ENCODE data around the gene C10orf62.
"Not testable (repeated sequence)": the region's sequence is repeated elsewhere in the genome, so short reads cannot be mapped to it uniquely, and the experiment has no call there.

Gene C10orf62

GRCh38 chr10:97562329-97562728 is 27.2 kb upstream of the C10orf62 start:
- not testable (repeated sequence) for H3K9ac ChIP-seq (ENCODE audit: low read length); H3K4me1 ChIP-seq (ENCODE audit: low read length); H3F3A ChIP-seq (ENCODE audit: insufficient read depth, low read length); H3K9me2 ChIP-seq (replicated peaks; ENCODE audit: insufficient read depth, low read length); H3K9me3 ChIP-seq (replicated peaks; ENCODE audit: insufficient read depth, low read length); H3K27me3 ChIP-seq (replicated peaks; ENCODE audit: insufficient read depth, low read length); H3K36me3 ChIP-seq (replicated peaks; ENCODE audit: insufficient read depth, low read length); DNase-seq; H3K4me3 ChIP-seq (ENCODE audit: low read length); H3K79me2 ChIP-seq (ENCODE audit: low read length); H2AFZ ChIP-seq (ENCODE audit: low read length); H3K4me2 ChIP-seq (ENCODE audit: low read depth, low read length); H4K20me1 ChIP-seq (ENCODE audit: insufficient read depth, low read length); H3K27ac ChIP-seq (ENCODE audit: low read length)

DNA sequence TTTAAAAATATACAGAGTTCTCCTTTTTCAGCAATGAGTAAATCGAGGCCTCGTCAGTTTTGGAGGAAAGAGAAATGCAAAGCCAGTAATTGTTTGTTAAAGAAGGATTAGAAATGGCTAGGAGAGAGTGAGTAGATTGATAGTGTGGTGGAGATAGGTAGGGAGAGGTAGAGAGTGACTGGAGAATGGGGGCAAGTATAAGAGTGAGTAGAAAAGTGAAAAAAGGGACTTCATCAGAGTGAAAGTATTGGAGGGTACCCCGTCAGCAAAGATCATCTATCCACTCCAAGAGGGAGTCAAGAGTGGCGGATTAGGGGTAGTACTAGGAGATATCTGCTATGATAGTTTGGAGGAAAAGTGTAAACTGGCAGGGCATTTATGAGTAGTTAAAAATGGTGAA is 26.2 kb upstream of the C10orf62 start:
- Histone ChIP-seq H2AFZ (ENCODE audit: low read length) (no peak overlapping the region), H3K27me3 (replicated peaks; ENCODE audit: insufficient read depth, low read length) (no peaks in the 10 kb centered on the region), H3K9me2 (replicated peaks; ENCODE audit: insufficient read depth, low read length) (no peaks in the 10 kb centered on the region), H3F3A (ENCODE audit: insufficient read depth, low read length) (no peaks in the 10 kb centered on the region), H3K4me1 (ENCODE audit: low read length) (no peaks in the 10 kb centered on the region), H3K27ac (ENCODE audit: low read length) (no peak overlapping the region), H3K9ac (ENCODE audit: low read length) (no peak overlapping the region), H3K9me3 (replicated peaks; ENCODE audit: insufficient read depth, low read length) (no peaks in the 10 kb centered on the region), H4K20me1 (ENCODE audit: insufficient read depth, low read length) (no peaks in the 10 kb centered on the region), H3K79me2 (ENCODE audit: low read length) (no peaks in the 10 kb centered on the region), H3K4me2 (ENCODE audit: low read depth, low read length) (no peak overlapping the region), H3K4me3 (ENCODE audit: low read length) (no peak overlapping the region), H3K36me3 (replicated peaks; ENCODE audit: insufficient read depth, low read length) (no peaks in the 10 kb centered on the region)
- no peak for TF ChIP-seq EZH2phosphoT487 (IDR thresholded peaks at IDR 0.05; ENCODE audit: low read length)
- TF ChIP-seq CTCF (IDR thresholded peaks at IDR 0.05; ENCODE audit: low read length): no peak
- no peak for TF ChIP-seq EZH2 (optimal IDR thresholded peaks at IDR 0.05; ENCODE audit: low read depth, low read length)
- no peak for DNase-seq

DNA sequence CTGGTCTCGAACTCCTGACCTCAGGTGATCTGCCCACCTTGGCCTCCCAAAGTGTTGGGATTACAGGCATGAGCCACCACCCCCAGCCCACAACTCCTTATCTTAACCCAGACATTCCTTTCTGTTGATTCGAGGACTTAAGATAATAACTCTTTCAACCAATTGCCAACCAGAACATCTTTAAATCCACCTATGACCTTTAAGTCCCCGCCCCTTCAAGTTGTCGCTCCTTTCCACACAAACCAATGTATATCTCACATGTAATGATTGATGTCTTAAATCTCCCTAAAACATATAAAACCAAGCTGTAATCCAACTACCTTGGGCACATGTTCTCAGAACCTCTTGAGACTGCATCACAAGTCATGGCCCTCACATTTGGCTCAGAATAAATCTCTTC is 24.7 kb upstream of the C10orf62 start:
- Histone ChIP-seq H3K9me3 (replicated peaks; ENCODE audit: insufficient read depth, low read length) (no peaks in the 10 kb centered on the region), H3F3A (ENCODE audit: insufficient read depth, low read length) (no peaks in the 10 kb centered on the region), H3K9ac (ENCODE audit: low read length) (no peak overlapping the region), H3K27me3 (replicated peaks; ENCODE audit: insufficient read depth, low read length) (no peaks in the 10 kb centered on the region), H2AFZ (ENCODE audit: low read length) (no peak overlapping the region), H3K36me3 (replicated peaks; ENCODE audit: insufficient read depth, low read length) (no peaks in the 10 kb centered on the region), H3K4me1 (ENCODE audit: low read length) (no peaks in the 10 kb centered on the region), H3K4me3 (ENCODE audit: low read length) (no peak overlapping the region), H3K9me2 (replicated peaks; ENCODE audit: insufficient read depth, low read length) (no peaks in the 10 kb centered on the region), H3K79me2 (ENCODE audit: low read length) (no peaks in the 10 kb centered on the region), H4K20me1 (ENCODE audit: insufficient read depth, low read length) (no peaks in the 10 kb centered on the region), H3K27ac (ENCODE audit: low read length) (no peak overlapping the region), H3K4me2 (ENCODE audit: low read depth, low read length) (no peak overlapping the region)
- TF ChIP-seq CTCF (IDR thresholded peaks at IDR 0.05; ENCODE audit: low read length): no peak
- no peak for TF ChIP-seq EZH2 (optimal IDR thresholded peaks at IDR 0.05; ENCODE audit: low read depth, low read length)
- TF ChIP-seq EZH2phosphoT487 (IDR thresholded peaks at IDR 0.05; ENCODE audit: low read length): no peak
- no peak for DNase-seq

GRCh38 chr10:97566336-97566996 is 23.1 kb upstream of the C10orf62 start:
- Histone ChIP-seq H3K9me2 (replicated peaks; ENCODE audit: insufficient read depth, low read length) (no peaks in the 10 kb centered on the region), H4K20me1 (ENCODE audit: insufficient read depth, low read length) (no peaks in the 10 kb centered on the region), H3K4me1 (ENCODE audit: low read length) (no peaks in the 10 kb centered on the region), H3K4me3 (ENCODE audit: low read length) (no peak overlapping the region), H3K9ac (ENCODE audit: low read length) (no peak overlapping the region), H3K36me3 (replicated peaks; ENCODE audit: insufficient read depth, low read length) (no peaks in the 10 kb centered on the region), H3K27me3 (replicated peaks; ENCODE audit: insufficient read depth, low read length) (no peaks in the 10 kb centered on the region), H3K9me3 (replicated peaks; ENCODE audit: insufficient read depth, low read length) (no peaks in the 10 kb centered on the region), H3K27ac (ENCODE audit: low read length) (no peak overlapping the region), H3K79me2 (ENCODE audit: low read length) (no peaks in the 10 kb centered on the region), H3F3A (ENCODE audit: insufficient read depth, low read length) (no peaks in the 10 kb centered on the region), H3K4me2 (ENCODE audit: low read depth, low read length) (no peak overlapping the region), H2AFZ (ENCODE audit: low read length) (no peak overlapping the region)
- DNase-seq: no peak
- TF ChIP-seq CTCF (IDR thresholded peaks at IDR 0.05; ENCODE audit: low read length) (no peak), EZH2phosphoT487 (IDR thresholded peaks at IDR 0.05; ENCODE audit: low read length) (no peak), EZH2 (optimal IDR thresholded peaks at IDR 0.05; ENCODE audit: low read depth, low read length) (no peak)

All from MM.1S (cell line).